Endodermal cell (in vitro differentiated cells): Measurements from ENCODE around the gene RUSC2. TPM values are rescaled to one million over a fixed set of nuclear protein-coding genes. Genes with fewer than 3 reads are reported as not detected.

Experiments used
- DNase-seq: peaks from one replicate; pipeline ENCODE4 v3.0.0-alpha.2; 2017
- H3K27ac ChIP-seq: 2 replicates; pipeline ENCODE4 v1.5.1; 2013; ENCODE audit warnings: mild to moderate bottlenecking, low read depth, low read length, moderate library complexity
- H3K27me3 ChIP-seq: 2 replicates; pipeline ENCODE4 v1.6.1; 2013; ENCODE audit warnings: mild to moderate bottlenecking, low read length, moderate library complexity; ENCODE audit not compliant: insufficient read depth, control insufficient read depth, poor library complexity, severe bottlenecking
- H3K36me3 ChIP-seq: 2 replicates; pipeline ENCODE4 v1.7.0; 2013; ENCODE audit warnings: mild to moderate bottlenecking, low read length, moderate library complexity; ENCODE audit not compliant: control insufficient read depth, insufficient read depth
- H3K4me1 ChIP-seq: one replicate; pipeline ENCODE4 v1.7.0; 2013; ENCODE audit warnings: low read length; ENCODE audit not compliant: control insufficient read depth, insufficient read depth
- H3K4me3 ChIP-seq: 2 replicates; pipeline ENCODE4 v1.5.1; 2013; ENCODE audit warnings: mild to moderate bottlenecking, low read length, moderate library complexity
- H3K9ac ChIP-seq: 2 replicates; pipeline ENCODE4 v1.6.1; 2013; ENCODE audit warnings: mild to moderate bottlenecking, low read length, moderate library complexity; ENCODE audit not compliant: poor library complexity, severe bottlenecking; ENCODE audit errors: extremely low read depth
- H3K9me3 ChIP-seq: 2 replicates; pipeline ENCODE4 v1.6.1; 2013; ENCODE audit warnings: mild to moderate bottlenecking, low read length, moderate library complexity; ENCODE audit not compliant: control insufficient read depth
- H3K27ac Mint-ChIP-seq: 2 replicates; pipeline ENCODE4 v1.8.0; 2020; ENCODE audit warnings: mixed read lengths
- H3K27me3 Mint-ChIP-seq: 2 replicates; pipeline ENCODE4 v1.8.0; 2021; ENCODE audit warnings: mild to moderate bottlenecking, mixed read lengths; ENCODE audit not compliant: insufficient read depth
- H3K36me3 Mint-ChIP-seq: 2 replicates; pipeline ENCODE4 v1.8.0; 2020; ENCODE audit warnings: low read depth, mixed read lengths
- H3K4me1 Mint-ChIP-seq: 2 replicates; pipeline ENCODE4 v1.8.0; 2020; ENCODE audit warnings: mixed read lengths
- H3K4me3 Mint-ChIP-seq: 2 replicates; pipeline ENCODE4 v1.8.0; 2020; ENCODE audit warnings: mild to moderate bottlenecking, moderate library complexity, mixed read lengths
- H3K9me3 Mint-ChIP-seq: 2 replicates; pipeline ENCODE4 v1.8.0; 2020; ENCODE audit warnings: mild to moderate bottlenecking, mixed read lengths
- WGBS, 2 experiments: methylation state at CpG; one replicate each; pipeline versions ENCODE4 v1.1.5 to v1.1.7; 2013; ENCODE audit warnings: missing lambda C conversion rate in 2 of 2, mixed read lengths in 1 of 2; ENCODE audit not compliant: insufficient coverage in 1 of 2, insufficient read length in 1 of 2; 5-methylcytosine and 5-hydroxymethylcytosine counted together
- total RNA-seq, 2 donors: library from RNA; stranded (reverse); fragmentation: NEBNext Ultra II Directional in 1 of 2; extraction: Animal tissue kit (Norgen Biotek cat#: 25700) in 1 of 2; gene quantifications; 2 replicates in 1 of 2; 3 replicates in 1 of 2; pipeline ENCODE4 v1.2.1, GENCODE V29; 2021
- TF ChIP-seq, protein P1 (sequence below): fragments of 200-600 bp; sonication (generic); conservative IDR thresholded peaks from 2 replicates; pipeline ENCODE4 v1.5.0; 2021; ENCODE audit warnings: antibody characterized with exemption, mild to moderate bottlenecking

The RUSC2 gene
- total RNA-seq, 2 donors from 2014 or later: 17.2 to 21.0 TPM

DNA sequence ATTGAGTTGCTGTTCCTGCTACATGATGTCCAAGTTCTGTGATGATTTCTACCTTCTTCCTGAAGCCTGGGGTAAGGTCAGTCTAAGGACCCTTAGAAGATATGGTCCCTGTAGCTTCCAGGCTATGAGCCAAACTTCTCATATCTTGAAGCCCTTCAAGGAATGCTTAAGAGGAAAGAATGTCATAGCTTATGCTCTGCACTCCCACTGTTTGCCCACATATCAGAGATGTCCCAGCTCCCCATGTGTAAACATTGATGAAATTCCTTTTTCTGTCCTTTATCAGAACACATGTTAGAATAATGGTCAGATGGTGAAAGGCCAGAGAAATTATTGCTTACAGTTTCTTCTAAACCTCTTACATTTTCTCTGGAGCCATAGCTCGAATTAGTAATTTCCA is 41.4 kb upstream of the RUSC2 start:
- Histone ChIP-seq H3K9ac (no peak overlapping the region), H3K36me3 (no peaks in the 10 kb centered on the region), H3K9me3 (no peaks in the 10 kb centered on the region), H3K4me3 (peak overlapping the region; percentile 28), H3K4me1 (peaks cover 3% of the 10 kb centered on the region), H3K27me3 (peaks cover 12% of the 10 kb centered on the region), H3K27ac (no peak overlapping the region)
- peaks cover 33% of the 10 kb centered on the region for H3K27me3 Mint-ChIP-seq
- peaks cover 16% of the 10 kb centered on the region for H3K4me1 Mint-ChIP-seq
- WGBS, 2 experiments: 90 to 93% methylated on average over 1 of the region's 1 CpG
- no peak overlapping the region for H3K4me3 Mint-ChIP-seq
- H3K36me3 Mint-ChIP-seq: no peaks in the 10 kb centered on the region
- TF ChIP-seq, protein P1, sequence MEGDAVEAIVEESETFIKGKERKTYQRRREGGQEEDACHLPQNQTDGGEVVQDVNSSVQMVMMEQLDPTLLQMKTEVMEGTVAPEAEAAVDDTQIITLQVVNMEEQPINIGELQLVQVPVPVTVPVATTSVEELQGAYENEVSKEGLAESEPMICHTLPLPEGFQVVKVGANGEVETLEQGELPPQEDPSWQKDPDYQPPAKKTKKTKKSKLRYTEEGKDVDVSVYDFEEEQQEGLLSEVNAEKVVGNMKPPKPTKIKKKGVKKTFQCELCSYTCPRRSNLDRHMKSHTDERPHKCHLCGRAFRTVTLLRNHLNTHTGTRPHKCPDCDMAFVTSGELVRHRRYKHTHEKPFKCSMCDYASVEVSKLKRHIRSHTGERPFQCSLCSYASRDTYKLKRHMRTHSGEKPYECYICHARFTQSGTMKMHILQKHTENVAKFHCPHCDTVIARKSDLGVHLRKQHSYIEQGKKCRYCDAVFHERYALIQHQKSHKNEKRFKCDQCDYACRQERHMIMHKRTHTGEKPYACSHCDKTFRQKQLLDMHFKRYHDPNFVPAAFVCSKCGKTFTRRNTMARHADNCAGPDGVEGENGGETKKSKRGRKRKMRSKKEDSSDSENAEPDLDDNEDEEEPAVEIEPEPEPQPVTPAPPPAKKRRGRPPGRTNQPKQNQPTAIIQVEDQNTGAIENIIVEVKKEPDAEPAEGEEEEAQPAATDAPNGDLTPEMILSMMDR: no peak
- H3K27ac Mint-ChIP-seq: no peak overlapping the region
- peaks cover 4% of the 10 kb centered on the region for H3K9me3 Mint-ChIP-seq
- no peak for DNase-seq

DNA sequence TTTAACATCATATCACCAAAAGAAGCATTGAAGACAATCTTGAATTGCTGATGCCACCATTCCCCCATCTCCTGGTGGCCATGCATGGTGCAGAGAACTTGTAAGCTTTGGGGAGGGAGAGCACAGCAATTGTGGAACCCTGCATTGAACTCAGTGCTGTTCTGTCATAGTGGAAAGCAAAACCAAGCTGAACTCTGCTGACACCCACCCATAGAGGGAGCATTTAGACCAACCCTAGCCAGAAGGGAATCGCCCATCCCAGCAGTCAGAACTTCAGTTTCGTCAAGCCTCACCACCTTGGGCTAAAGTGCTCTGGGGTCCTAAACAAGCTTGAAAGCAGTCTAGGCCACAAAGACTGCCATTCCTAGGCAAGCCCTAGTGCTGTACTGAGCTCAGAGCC is 37.4 kb upstream of the RUSC2 start:
- Mint-ChIP-seq H3K36me3 (no peaks in the 10 kb centered on the region), H3K4me1 (peaks cover 32% of the 10 kb centered on the region), H3K4me3 (no peak overlapping the region), H3K9me3 (peaks cover 9% of the 10 kb centered on the region), H3K27me3 (peaks cover 23% of the 10 kb centered on the region), H3K27ac (no peak overlapping the region)
- H3K9me3 ChIP-seq: peaks cover 12% of the 10 kb centered on the region
- 93% methylated on average over 2 of the region's 2 CpGs for WGBS, 2 experiments
- no peaks in the 10 kb centered on the region for H3K36me3 ChIP-seq
- TF ChIP-seq, protein P1: peak; percentile 66
- H3K4me3 ChIP-seq: no peak overlapping the region
- peaks cover 7% of the 10 kb centered on the region for H3K4me1 ChIP-seq
- DNase-seq: peak; percentile 53
- peaks cover 2% of the 10 kb centered on the region for H3K27me3 ChIP-seq
- no peak overlapping the region for H3K9ac ChIP-seq
- no peak overlapping the region for H3K27ac ChIP-seq

DNA sequence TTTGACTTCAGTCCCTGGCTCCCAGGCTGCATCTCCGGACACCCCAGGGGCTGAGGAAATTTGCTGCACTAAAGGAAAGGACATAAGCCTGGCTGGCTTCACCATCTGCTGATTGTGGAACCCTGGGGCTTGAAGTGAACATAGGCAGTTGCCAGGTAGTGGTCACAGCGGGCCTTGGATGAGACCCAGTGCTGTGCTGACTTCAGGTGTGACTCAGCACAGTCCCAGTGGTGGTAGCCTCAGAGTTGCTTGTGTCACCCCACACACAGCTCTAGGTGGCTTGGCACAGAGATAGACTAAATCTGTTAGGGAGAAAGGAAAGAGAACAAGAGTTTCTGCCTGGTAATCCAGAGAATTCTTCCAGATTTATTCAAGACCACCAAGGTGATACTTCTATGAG is 36.1 kb upstream of the RUSC2 start:
- Mint-ChIP-seq H3K36me3 (no peaks in the 10 kb centered on the region), H3K27ac (no peak overlapping the region), H3K4me3 (no peak overlapping the region), H3K4me1 (peaks cover 33% of the 10 kb centered on the region), H3K27me3 (peaks cover 22% of the 10 kb centered on the region), H3K9me3 (peaks cover 11% of the 10 kb centered on the region)
- peaks cover 4% of the 10 kb centered on the region for H3K4me1 ChIP-seq
- TF ChIP-seq, protein P1: no peak
- H3K4me3 ChIP-seq: no peak overlapping the region
- no peak for DNase-seq
- H3K9ac ChIP-seq: no peak overlapping the region
- no peaks in the 10 kb centered on the region for H3K36me3 ChIP-seq
- H3K27ac ChIP-seq: no peak overlapping the region
- H3K9me3 ChIP-seq: peaks cover 12% of the 10 kb centered on the region
- H3K27me3 ChIP-seq: no peaks in the 10 kb centered on the region
- WGBS, 2 experiments: 95% methylated on average over 2 of the region's 2 CpGs
